HUES6 (cell line): ENCODE results near the gene DAPK1.
"Not testable (repeated sequence)": the region's sequence is repeated elsewhere in the genome, so short reads cannot be mapped to it uniquely, and the experiment has no call there.

Experiments
- H3K27ac ChIP-seq: 2 replicates; pipeline ENCODE4 v1.7.0; 2013; ENCODE audit warnings: low read depth, mild to moderate bottlenecking, low read length, inconsistent platforms
- H3K27me3 ChIP-seq: 2 replicates; pipeline ENCODE4 v1.6.1; 2013; ENCODE audit warnings: low read length; ENCODE audit not compliant: control insufficient read depth, insufficient read depth
- H3K36me3 ChIP-seq: 2 replicates; pipeline ENCODE4 v1.6.1; 2013; ENCODE audit warnings: low read length; ENCODE audit not compliant: control insufficient read depth, insufficient read depth
- H3K4me1 ChIP-seq: 2 replicates; pipeline ENCODE4 v1.6.1; 2013; ENCODE audit warnings: low read length; ENCODE audit not compliant: control insufficient read depth, insufficient read depth
- H3K4me3 ChIP-seq: 2 replicates; pipeline ENCODE4 v1.5.1; 2013; ENCODE audit warnings: low read depth, low read length
- H3K9ac ChIP-seq: one replicate; pipeline ENCODE4 v1.6.1; 2013; ENCODE audit warnings: mild to moderate bottlenecking, low read length
- H3K9me3 ChIP-seq: 2 replicates; pipeline ENCODE4 v1.6.1; 2013; ENCODE audit warnings: low read depth, low read length; ENCODE audit not compliant: control insufficient read depth, insufficient read depth

The DAPK1 gene

DNA sequence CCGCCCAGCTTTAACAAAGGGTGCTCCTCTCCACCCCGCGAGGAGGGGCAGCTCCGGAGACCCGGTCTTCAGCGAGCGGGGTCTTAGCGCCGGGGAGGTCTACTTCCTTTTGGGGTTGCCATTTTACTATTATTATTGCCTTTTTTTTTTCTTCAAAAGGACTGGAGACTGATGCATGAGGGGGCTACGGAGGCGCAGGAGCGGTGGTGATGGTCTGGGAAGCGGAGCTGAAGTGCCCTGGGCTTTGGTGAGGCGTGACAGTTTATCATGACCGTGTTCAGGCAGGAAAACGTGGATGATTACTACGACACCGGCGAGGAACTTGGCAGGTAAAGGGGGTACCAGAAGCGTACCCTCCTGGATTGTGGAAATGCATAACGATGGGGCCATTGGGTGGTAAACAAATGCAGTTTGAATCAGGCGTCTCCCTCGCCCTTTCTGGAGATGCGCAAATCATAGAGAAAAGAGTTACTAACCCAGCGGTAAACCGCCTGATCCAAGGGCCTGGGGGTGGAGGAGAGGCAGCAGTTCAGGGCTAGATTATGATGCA lies 1.2 kb downstream of the DAPK1 start:
- Histone ChIP-seq H3K36me3 (peaks cover 15% of the 10 kb centered on the region; the same call in 1 of the 2 replicates), H3K27ac (peak overlapping the region; percentile 83; the same call in 1 of the 2 replicates), H3K4me1 (peaks cover 12% of the 10 kb centered on the region), H3K9me3 (no peaks in the 10 kb centered on the region), H3K27me3 (no peaks in the 10 kb centered on the region), H3K9ac (peak overlapping the region; percentile 72), H3K4me3 (peak overlapping the region; percentile 69)

DNA sequence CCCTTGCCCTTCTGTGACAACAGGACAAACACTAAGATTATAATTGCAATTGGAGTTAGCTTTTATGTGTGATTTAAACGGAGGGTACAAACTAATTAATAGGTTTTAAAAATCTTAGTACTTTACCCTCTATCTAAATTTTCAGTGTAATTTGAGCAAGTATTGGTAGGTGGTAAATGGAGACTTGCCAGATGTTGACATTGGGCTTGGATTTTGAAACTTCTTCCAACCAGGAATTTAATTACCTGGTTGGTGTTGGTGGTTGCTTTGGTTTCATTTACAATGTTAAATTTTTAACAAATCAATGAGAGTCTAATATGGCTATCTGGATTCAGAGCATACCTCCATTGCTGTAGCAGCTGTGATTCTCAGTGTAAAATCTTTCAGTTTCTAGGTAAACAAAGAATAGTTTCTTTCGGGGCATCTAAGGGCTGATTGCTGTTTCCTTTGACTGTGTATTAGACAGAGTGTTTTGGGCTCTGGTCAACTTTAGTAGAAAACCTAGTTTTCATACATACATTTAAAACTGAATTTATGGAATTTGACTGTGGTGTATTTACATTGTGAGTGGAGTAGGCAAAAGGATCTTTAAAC lies 1.9 kb downstream of the DAPK1 start:
- Histone ChIP-seq H3K36me3 (peaks cover 21% of the 10 kb centered on the region; the same call in 1 of the 2 replicates), H3K9ac (no peak overlapping the region), H3K27me3 (no peaks in the 10 kb centered on the region), H3K27ac (no peak overlapping the region), H3K4me1 (peaks cover 12% of the 10 kb centered on the region), H3K4me3 (peak overlapping the region; percentile 69), H3K9me3 (no peaks in the 10 kb centered on the region)

DNA sequence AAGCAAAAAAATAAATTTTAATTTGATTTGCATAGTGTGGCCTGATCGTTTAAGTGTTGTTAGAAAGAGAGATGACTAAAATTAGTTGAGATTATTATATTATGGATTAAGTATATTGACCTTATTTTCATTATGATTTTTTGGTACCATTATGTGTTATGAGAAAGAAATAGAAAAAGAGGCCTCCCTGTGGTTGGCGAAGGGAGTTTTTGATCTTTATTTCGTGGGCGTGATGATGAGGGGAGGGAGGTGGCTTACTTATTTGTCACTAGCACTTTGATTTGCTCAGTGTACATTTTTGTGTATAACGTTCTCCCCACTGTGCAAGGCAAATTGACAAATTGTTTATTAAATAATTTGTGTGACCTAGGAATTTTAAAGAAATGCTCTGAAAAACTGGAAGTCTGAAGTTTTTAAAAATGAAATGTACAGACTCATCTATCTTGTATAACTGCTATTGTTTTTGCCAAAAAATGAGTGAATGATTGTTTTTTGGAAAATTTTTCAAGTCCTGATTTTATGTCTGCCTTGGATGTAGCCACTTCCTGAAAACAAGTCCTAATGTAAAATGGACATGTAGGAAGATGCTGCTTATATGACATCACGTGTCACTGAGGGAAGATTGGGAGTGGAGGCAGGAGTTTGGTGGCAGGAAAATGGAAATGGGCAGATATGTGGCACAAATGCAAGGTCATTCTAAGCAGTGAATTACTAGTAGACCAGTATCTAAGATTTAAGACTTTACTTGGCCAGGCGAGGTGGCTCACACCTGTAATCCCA lies 3.0 kb downstream of the DAPK1 start:
- peak overlapping the region; percentile 69; the same call in 1 of the 2 replicates for H3K4me3 ChIP-seq

DNA sequence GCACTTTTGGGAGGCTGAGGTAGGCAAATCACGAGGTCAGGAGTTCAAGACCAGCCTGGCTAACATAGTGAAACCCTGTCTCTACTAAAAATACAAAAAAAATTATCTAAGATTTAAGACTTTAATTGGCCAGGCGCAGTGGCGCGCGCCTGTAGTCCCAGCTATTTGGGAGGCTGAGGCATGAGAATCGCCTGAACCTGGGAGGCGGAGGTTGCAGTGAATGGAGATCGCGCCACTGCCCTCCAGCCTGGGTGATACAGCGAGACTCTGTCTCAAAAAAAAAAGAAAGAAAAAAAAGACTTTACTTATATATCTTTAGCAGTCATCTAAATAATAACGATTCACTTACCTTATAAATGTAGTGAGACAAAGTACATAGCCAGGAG lies 3.6 kb downstream of the DAPK1 start:
- H3K9me3 ChIP-seq, H3K9ac ChIP-seq, H3K4me3 ChIP-seq, H3K27me3 ChIP-seq, H3K27ac ChIP-seq: not testable (repeated sequence)
- Histone ChIP-seq H3K36me3 (peaks cover 34% of the 10 kb centered on the region), H3K4me1 (peaks cover 12% of the 10 kb centered on the region)

More for the DNA sequence above, 3.0 kb downstream of the DAPK1 start:
- Histone ChIP-seq H3K4me1 (peaks cover 12% of the 10 kb centered on the region), H3K36me3 (peaks cover 29% of the 10 kb centered on the region), H3K27ac (no peak overlapping the region), H3K9me3 (no peaks in the 10 kb centered on the region), H3K9ac (no peak overlapping the region), H3K27me3 (no peaks in the 10 kb centered on the region)

DNA sequence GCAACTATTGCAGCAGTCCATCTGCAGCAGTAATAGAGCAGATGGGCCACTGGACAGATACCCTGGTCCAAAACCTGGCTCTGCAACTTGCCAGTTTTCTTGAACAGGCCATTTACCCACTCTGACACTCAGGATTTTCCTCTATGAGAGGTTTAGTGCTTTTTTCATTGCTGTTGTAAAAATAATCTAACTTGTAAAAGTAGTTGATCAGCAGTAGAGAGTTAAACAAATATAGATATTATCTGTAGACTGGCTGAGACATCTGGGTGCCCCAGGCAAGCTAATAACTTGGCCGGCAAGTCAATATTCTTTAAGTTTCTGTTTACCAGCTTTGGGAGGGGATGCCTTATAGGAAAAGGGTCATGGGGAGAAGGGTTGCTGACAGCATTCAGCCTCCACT lies 4.1 kb downstream of the DAPK1 start:
- Histone ChIP-seq H3K9me3 (no peaks in the 10 kb centered on the region), H3K4me3 (no peak overlapping the region), H3K27me3 (no peaks in the 10 kb centered on the region), H3K4me1 (peaks cover 12% of the 10 kb centered on the region), H3K9ac (no peak overlapping the region), H3K36me3 (peaks cover 40% of the 10 kb centered on the region), H3K27ac (no peak overlapping the region)

DNA sequence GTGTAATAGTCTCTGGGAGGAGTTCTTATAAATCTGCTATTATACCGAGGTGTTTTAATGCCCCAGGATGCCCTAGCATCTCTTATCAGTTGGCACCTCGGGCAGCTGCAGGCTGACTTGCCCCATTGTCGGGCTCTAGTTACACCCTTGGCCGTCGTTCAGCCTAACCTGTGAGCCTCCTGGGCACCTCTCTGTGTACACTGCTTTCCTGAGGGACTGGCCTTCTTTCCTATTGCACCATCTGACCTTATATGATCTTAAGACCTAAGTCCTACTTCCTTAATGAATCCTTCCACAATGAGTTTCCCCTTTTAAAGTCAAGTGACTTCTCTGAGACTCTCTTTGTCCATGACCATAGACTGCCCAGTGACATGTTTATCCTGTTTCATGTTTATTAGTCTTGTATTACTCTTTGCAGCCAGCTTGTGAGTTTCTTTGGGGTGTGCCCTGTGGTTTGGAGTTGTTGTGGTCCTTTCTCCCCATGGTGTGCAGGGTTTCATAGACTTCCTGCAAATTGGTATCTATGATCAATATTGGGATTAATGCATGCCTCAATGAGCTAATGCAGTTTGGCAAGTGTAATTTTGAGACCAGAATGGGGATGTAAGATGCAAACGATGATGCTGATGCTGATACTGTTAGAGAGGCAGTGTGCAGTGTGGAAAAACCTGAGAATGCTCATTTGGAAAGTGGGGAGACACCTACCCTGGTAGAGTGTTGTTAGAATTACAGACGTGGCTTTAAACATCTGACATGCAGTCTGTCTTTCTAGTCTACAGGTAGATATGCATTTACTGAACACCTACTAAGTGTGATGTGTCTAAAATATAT lies 4.9 kb downstream of the DAPK1 start:
- Histone ChIP-seq H3K36me3 (peaks cover 43% of the 10 kb centered on the region), H3K27ac (no peak overlapping the region), H3K27me3 (no peaks in the 10 kb centered on the region), H3K4me1 (peaks cover 7% of the 10 kb centered on the region), H3K4me3 (no peak overlapping the region), H3K9me3 (no peaks in the 10 kb centered on the region), H3K9ac (no peak overlapping the region)

DNA sequence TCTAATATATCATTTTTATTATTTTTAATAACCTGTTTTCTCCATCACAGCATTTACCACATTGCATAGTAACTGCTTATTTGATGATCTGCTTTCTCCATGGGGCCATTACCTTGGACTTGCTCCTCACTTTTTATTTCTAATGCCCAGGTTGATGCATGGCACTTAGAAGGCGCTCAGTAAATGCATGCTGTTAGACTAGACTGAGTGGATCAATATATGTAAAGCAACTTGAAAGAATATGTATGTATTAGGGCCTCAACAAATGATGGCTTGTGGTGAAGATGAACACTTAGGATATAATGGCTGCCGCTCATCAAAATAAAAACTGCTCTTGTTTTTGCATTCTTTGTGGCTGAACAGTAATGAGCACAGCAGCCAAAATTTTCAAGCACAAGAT lies 5.8 kb downstream of the DAPK1 start:
- H3K27me3 ChIP-seq = no peaks in the 10 kb centered on the region
- H3K9ac ChIP-seq = no peak overlapping the region
- H3K36me3 ChIP-seq = peaks cover 43% of the 10 kb centered on the region
- H3K9me3 ChIP-seq = no peaks in the 10 kb centered on the region
- H3K4me3 ChIP-seq = no peak overlapping the region
- H3K27ac ChIP-seq = no peak overlapping the region
- peaks cover 7% of the 10 kb centered on the region for H3K4me1 ChIP-seq

DNA sequence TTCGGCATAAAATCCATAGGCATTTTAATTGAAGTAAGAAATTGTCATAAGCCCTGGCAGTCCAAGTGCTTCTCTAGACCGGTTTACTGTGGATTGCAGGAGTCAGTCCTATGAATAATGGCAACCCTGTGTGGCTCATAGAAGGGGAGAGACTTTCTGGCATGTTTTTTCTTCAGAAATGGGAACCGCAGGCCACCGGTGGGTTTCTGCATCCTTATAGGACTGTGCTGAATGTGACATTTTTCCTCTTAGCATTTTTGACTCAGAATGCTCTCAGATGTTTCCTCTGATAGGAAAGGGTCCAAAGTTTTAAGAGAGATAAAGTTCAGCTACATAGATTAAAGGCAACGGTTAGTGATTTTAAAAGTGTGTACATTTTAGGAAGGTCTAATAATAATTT lies 6.3 kb downstream of the DAPK1 start:
- Histone ChIP-seq H3K4me3 (no peak overlapping the region), H3K9me3 (no peaks in the 10 kb centered on the region), H3K27ac (no peak overlapping the region), H3K36me3 (peaks cover 43% of the 10 kb centered on the region), H3K4me1 (peaks cover 7% of the 10 kb centered on the region), H3K27me3 (no peaks in the 10 kb centered on the region), H3K9ac (no peak overlapping the region)

DNA sequence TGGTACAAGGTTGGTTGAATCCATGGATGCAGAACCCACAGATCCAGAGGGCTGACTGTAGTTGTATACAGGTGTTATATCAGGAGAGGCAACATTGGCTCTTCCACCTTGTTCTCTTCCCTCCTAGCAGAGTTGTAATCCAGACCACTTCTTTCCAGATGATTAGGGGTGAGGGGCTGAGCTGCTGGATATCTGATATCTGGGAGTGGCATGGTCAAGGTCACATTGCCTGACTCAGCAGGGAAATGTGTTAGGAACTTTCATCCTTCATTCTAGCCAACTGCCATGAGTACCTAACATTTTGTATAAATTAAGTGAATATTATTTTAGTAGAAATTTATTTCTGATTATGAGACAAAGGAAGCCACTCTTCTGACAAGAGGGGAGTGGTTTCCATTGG lies 7.3 kb downstream of the DAPK1 start:
- Histone ChIP-seq H3K9ac (no peak overlapping the region), H3K4me1 (no peaks in the 10 kb centered on the region), H3K27me3 (no peaks in the 10 kb centered on the region), H3K9me3 (no peaks in the 10 kb centered on the region), H3K36me3 (peaks cover 42% of the 10 kb centered on the region), H3K4me3 (no peak overlapping the region), H3K27ac (no peak overlapping the region)

DNA sequence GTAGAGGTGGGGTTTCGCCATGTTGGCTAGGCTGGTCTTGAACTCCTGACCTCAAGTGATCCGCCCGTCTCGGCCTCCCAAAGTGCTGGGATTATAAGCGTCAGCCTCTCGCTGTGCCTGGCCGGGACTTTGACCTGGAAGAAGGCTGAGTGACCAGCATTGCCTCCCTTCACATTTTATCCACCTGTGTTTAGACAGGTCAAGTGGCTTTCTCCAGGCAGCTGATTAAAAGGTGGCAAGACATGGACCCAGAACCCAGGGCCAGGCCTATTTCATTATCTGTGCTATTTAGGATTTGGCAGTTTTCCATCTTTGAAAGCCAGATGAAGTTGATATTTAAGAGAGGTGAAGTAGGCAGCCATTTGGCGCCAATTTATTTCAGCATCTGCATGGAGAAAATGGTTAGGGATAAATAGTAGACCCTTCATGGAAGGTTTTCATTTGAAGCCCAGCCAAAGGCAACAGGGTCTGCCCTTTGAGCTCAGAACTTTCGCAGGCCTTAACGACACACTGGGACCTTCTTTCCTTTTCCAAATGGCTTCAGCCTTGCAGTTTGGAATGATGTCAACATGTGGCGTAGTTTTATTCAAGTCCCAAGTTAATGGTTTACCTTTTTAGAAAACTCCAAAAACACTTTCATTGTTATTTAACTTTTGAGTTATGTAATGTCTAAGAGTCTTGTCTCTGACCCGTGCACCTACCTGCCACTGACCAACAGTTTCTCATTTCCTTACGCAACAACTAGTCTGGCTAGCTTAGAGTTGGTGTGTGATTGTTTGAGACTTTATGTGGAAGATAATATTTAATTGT lies 8.4 kb downstream of the DAPK1 start:
- Histone ChIP-seq H3K9ac (no peak overlapping the region), H3K9me3 (no peaks in the 10 kb centered on the region), H3K27ac (no peak overlapping the region), H3K4me1 (no peaks in the 10 kb centered on the region), H3K36me3 (peaks cover 49% of the 10 kb centered on the region), H3K4me3 (no peak overlapping the region), H3K27me3 (no peaks in the 10 kb centered on the region)
